ENCODE measurements around the gene HTRA1. TPM values are rescaled to one million over a fixed set of nuclear protein-coding genes. Genes with fewer than 3 reads are reported as not detected.

HTRA1 gene
- total and polyA plus RNA-seq, 2 of the 4 experiments (the other 2 are of a cell fraction), result 28.5 to 108 TPM

- Histone ChIP-seq H3K23ac (ENCODE audit: low read depth, low read length) (no peak overlapping the region), H2AK5ac (ENCODE audit: low read depth, low read length) (no peak overlapping the region), H3K27me3 (ENCODE audit: control insufficient read depth, insufficient read depth, low read length) (peaks cover 4% of the 10 kb centered on the region; the same call in 1 of the 2 replicates), H4K20me1 (ENCODE audit: insufficient read depth, low read length) (no peaks in the 10 kb centered on the region), H2BK120ac (ENCODE audit: low read depth, low read length) (no peak overlapping the region), H3K14ac (replicated peaks; ENCODE audit: low read depth, low read length) (no peak overlapping the region), H3K56ac (ENCODE audit: extremely low read depth, insufficient read depth, low read length) (no peak overlapping the region), H3K36me3 (ENCODE audit: control insufficient read depth, insufficient read depth, low read length) (no peaks in the 10 kb centered on the region), H4K5ac (ENCODE audit: low read depth, low read length) (no peak overlapping the region), H3K27ac (ENCODE audit: insufficient read depth, low read length) (no peak overlapping the region), H3K9me3 (ENCODE audit: control insufficient read depth, insufficient read depth, low read length) (no peaks in the 10 kb centered on the region), H4K91ac (ENCODE audit: insufficient read depth, low read depth, low read length) (no peak overlapping the region), H2BK5ac (ENCODE audit: low read depth, low read length, poor library complexity, severe bottlenecking) (no peak overlapping the region), H2BK15ac (ENCODE audit: low read depth, low read length) (no peak overlapping the region), H3K4me1 (ENCODE audit: control insufficient read depth, insufficient read depth, low read length) (no peaks in the 10 kb centered on the region), H3K4me2 (ENCODE audit: low read depth, low read length) (no peak overlapping the region), H3K9me1 (ENCODE audit: insufficient read depth, low read length) (no peaks in the 10 kb centered on the region), H3K4ac (ENCODE audit: low read depth, low read length) (no peak overlapping the region), H3K79me1 (ENCODE audit: low read depth in 1 of 2, low read length in 2 of 2) (no peaks in the 10 kb centered on the region), H3K9ac (ENCODE audit: low read depth, low read length) (no peak overlapping the region), H2AK9ac (replicated peaks; ENCODE audit: low read depth, low read length, poor library complexity) (no peak overlapping the region), H3K4me3 (ENCODE audit: insufficient read depth, low read depth, low read length) (no peak overlapping the region), H3K18ac (ENCODE audit: low read depth, low read length) (no peak overlapping the region), H2BK20ac (ENCODE audit: low read depth, low read length) (no peak overlapping the region), H2AFZ (replicated peaks; ENCODE audit: low read length, poor library complexity) (peak overlapping the region; percentile 32), H4K8ac (ENCODE audit: low read depth in 2 of 2, low read length in 2 of 2) (no peak overlapping the region)
- ATAC-seq (ENCODE audit: low read depth), result no peak
- BruUV-seq (replicated peaks), result no TSS peak
- no peak for TF ChIP-seq POLR2A (IDR thresholded peaks at IDR 0.05; ENCODE audit: low read depth, low read length)
- no peak for TF ChIP-seq CEBPB (IDR thresholded peaks at IDR 0.05; ENCODE audit: low read depth, low read length)
- no peak for TF ChIP-seq CHD1 (IDR thresholded peaks at IDR 0.05; ENCODE audit: low read depth, low read length)
- TF ChIP-seq MAZ (IDR thresholded peaks at IDR 0.05; ENCODE audit: borderline replicate concordance, low read depth, low read length), result no peak
- no peak for TF ChIP-seq NFE2L2 (IDR thresholded peaks at IDR 0.05; ENCODE audit: low read depth, low read length)
- TF ChIP-seq FOS (IDR thresholded peaks at IDR 0.05; ENCODE audit: low read depth, low read length), result no peak
- TF ChIP-seq RFX5 (IDR thresholded peaks at IDR 0.05; ENCODE audit: low read depth, low read length), result no peak
- no peak for DNase-seq
- WGBS, 2 experiments (ENCODE audit: extremely low coverage in 2 of 2, insufficient read length in 1 of 2), result 67% methylated on average over 1 of the region's 8 CpGs; no CpG with 5 or more reads in 1 of the 2 experiments
- dilution Hi-C loops (cut with HindIII; ENCODE audit: low sequenced_read_pairs, unreplicated experiment), result no loop called here
- ChIA-PET CTCF (no interaction called here), POLR2A (ENCODE audit: unreplicated experiment) (no interaction called here)
- in situ Hi-C loops (cut with MboI; ENCODE audit: low sequenced_read_pairs), result no loop called here
- intact Hi-C loops (cut with micrococcal nuclease), result loop anchor here (5.0 kb wide), 1 partner anchor 84 kb away; the partner anchor contains the start of gene HTRA1
Observed at GRCh38 chr10:122546242-122546641, 84.9 kb downstream of the HTRA1 start.

Measured in IMR-90 (cell line).